Keratinocyte (primary cell): ENCODE results near the gene CLDN9.

Experiments
- CTCF ChIP-seq, 3 experiments: IDR thresholded peaks in 1 of 3; conservative IDR thresholded peaks in 1 of 3; optimal IDR thresholded peaks in 1 of 3; 2 replicates in 2 of 3; 3 replicates in 1 of 3; pipeline versions ENCODE3 to v1.5.1; 2011; ENCODE audit warnings: low read length in 3 of 3, mild to moderate bottlenecking in 3 of 3, moderate library complexity in 2 of 3, control low read depth in 1 of 3, inconsistent platforms in 1 of 3; ENCODE audit not compliant: insufficient read depth in 2 of 3; ENCODE audit errors: extremely low read depth in 1 of 3
- EZH2 ChIP-seq: IDR thresholded peaks from one replicate; pipeline ENCODE4 v1.6.1; 2012; ENCODE audit warnings: inconsistent platforms, mild to moderate bottlenecking, low read length, moderate library complexity

- no peak for TF ChIP-seq CTCF (optimal IDR thresholded peaks at IDR 0.05 in 1 of 3, IDR thresholded peaks at IDR 0.05 in 1 of 3, conservative IDR thresholded peaks at IDR 0.05 in 1 of 3; ENCODE audit: extremely low read depth in 1 of 3, insufficient read depth in 2 of 3, low read length in 3 of 3)
- TF ChIP-seq EZH2 = no peak
Measured at GRCh38 chr16:2971985-2972784, 40.5 kb upstream of the CLDN9 start.
